T-helper 9 cell (primary cell): Measurements from ENCODE around the gene SCRN1.
"Not testable (repeated sequence)": the region's sequence is repeated elsewhere in the genome, so short reads cannot be mapped to it uniquely, and the experiment has no call there.

Source experiments
- DNase-seq: peaks from one replicate; pipeline ENCODE4 v3.0.0-alpha.2; 2020

The SCRN1 gene

GRCh38 chr7:29962035-29962434 lies 27.6 kb downstream of the SCRN1 start:
- DNase-seq: no peak

- DNase-seq: not testable (repeated sequence)
These were observed 28.0 kb downstream of the SCRN1 start for GRCh38 chr7:29961611-29962010.

- no peak for DNase-seq
These were observed 30.8 kb downstream of the SCRN1 start for GRCh38 chr7:29958667-29959358.

- DNase-seq: no peak
These were observed 31.9 kb downstream of the SCRN1 start for GRCh38 chr7:29957521-29958310.

GRCh38 chr7:29956487-29956836 lies 33.1 kb downstream of the SCRN1 start:
- no peak for DNase-seq

GRCh38 chr7:29955799-29956486 lies 33.7 kb downstream of the SCRN1 start:
- no peak for DNase-seq

GRCh38 chr7:29955075-29955792 lies 34.4 kb downstream of the SCRN1 start:
- no peak for DNase-seq

GRCh38 chr7:29953726-29954347 lies 35.8 kb downstream of the SCRN1 start:
- no peak for DNase-seq

GRCh38 chr7:29951206-29951605 lies 38.4 kb downstream of the SCRN1 start:
- DNase-seq: no peak

GRCh38 chr7:29950480-29950879 lies 39.1 kb downstream of the SCRN1 start:
- DNase-seq: no peak

- no peak for DNase-seq
These were observed 41.0 kb downstream of the SCRN1 start for GRCh38 chr7:29948587-29948986.

- no peak for DNase-seq
These were observed 43.0 kb downstream of the SCRN1 start for GRCh38 chr7:29946428-29947186.

GRCh38 chr7:29945259-29945809 lies 44.3 kb downstream of the SCRN1 start:
- no peak for DNase-seq

GRCh38 chr7:29940199-29940598 lies 49.4 kb downstream of the SCRN1 start:
- DNase-seq: no peak

- no peak for DNase-seq
These were observed 52.5 kb downstream of the SCRN1 start for GRCh38 chr7:29937132-29937531.

- no peak for DNase-seq
These were observed 54.5 kb downstream of the SCRN1 start for GRCh38 chr7:29935111-29935510.

GRCh38 chr7:29929018-29929807 lies 60.4 kb downstream of the SCRN1 start:
- no peak for DNase-seq

- DNase-seq: no peak
These were observed 62.9 kb downstream of the SCRN1 start for GRCh38 chr7:29926741-29927140.

- DNase-seq: no peak
These were observed 63.4 kb downstream of the SCRN1 start for GRCh38 chr7:29926216-29926615.

- DNase-seq: no peak
These were observed 64.9 kb downstream of the SCRN1 start for GRCh38 chr7:29924684-29925083.

- no peak for DNase-seq
These were observed 65.6 kb downstream of the SCRN1 start for GRCh38 chr7:29924006-29924405.
